Measurements from ENCODE around the gene SLC35C1. TPM values are rescaled to one million over a fixed set of nuclear protein-coding genes. Genes with fewer than 3 reads are reported as not detected.
A peak's percentile ranks its signal among the peaks of the same experiment; 100 is the strongest.

Gene SLC35C1
- total and polyA plus RNA-seq, 9 of the 15 experiments (the other 6 are each of a cell fraction or from before 2014, with no cell fraction given) = 0.65 to 13.1 (median 2.4) TPM

GRCh38 chr11:45847911-45848316 lies 43.0 kb downstream of the SLC35C1 start (continued):
- no peak for TF ChIP-seq NKRF (IDR thresholded peaks at IDR 0.05; ENCODE audit: borderline replicate concordance)
- TF ChIP-seq PML (IDR thresholded peaks at IDR 0.05; ENCODE audit: low read length) = 0 out of 2 replicates have a peak, but pooled peaks have one; percentile 4
- peak; percentile 74; the same call in 1 of the 2 replicates for TF ChIP-seq GTF2F1 (IDR thresholded peaks at IDR 0.05; ENCODE audit: low read depth, low read length)
- no peak for TF ChIP-seq FOXA1 (IDR thresholded peaks at IDR 0.05; ENCODE audit: borderline replicate concordance)
- TF ChIP-seq RBBP5 (IDR thresholded peaks at IDR 0.05; ENCODE audit: borderline replicate concordance, insufficient read depth, low read length, poor library complexity, severe bottlenecking) = peak; percentile 5
- peak; percentile 65 for TF ChIP-seq TAF1 (IDR thresholded peaks at IDR 0.05; ENCODE audit: control insufficient read depth, extremely low read depth, insufficient read depth, low read length, severe bottlenecking)
- 0 out of 2 replicates have a peak, but pooled peaks have one; percentile 2 for TF ChIP-seq NR3C1 (CRISPR knock-in tag; IDR thresholded peaks at IDR 0.05)
- TF ChIP-seq PKNOX1 (IDR thresholded peaks at IDR 0.05) = peak; percentile 53
- TF ChIP-seq TBP (optimal IDR thresholded peaks at IDR 0.05; ENCODE audit: low read depth, low read length) = peak; percentile 50
- peak; percentile 88 for TF ChIP-seq HNRNPLL (IDR thresholded peaks at IDR 0.05; ENCODE audit: low read depth, low read length, poor library complexity, severe bottlenecking)
- TF ChIP-seq DPF2 (IDR thresholded peaks at IDR 0.05) = peak; percentile 44; the same call in 1 of the 2 replicates
- 0 out of 2 replicates have a peak, but pooled peaks have one; percentile 58 for TF ChIP-seq SUPT5H (IDR thresholded peaks at IDR 0.05)
- TF ChIP-seq SMARCE1 (IDR thresholded peaks at IDR 0.05) = peak; percentile 43; the same call in 1 of the 2 replicates
- TF ChIP-seq CREM (IDR thresholded peaks at IDR 0.05; ENCODE audit: low read depth) = peak; percentile 43; the same call in 1 of the 2 replicates
- peak; percentile 76 for TF ChIP-seq POLR2AphosphoS5 (IDR thresholded peaks at IDR 0.05; ENCODE audit: control insufficient read depth, insufficient read depth, low read depth, low read length)
- TF ChIP-seq RFX5 (IDR thresholded peaks at IDR 0.05; ENCODE audit: low read depth, low read length) = no peak
- TF ChIP-seq POLR2A (conservative IDR thresholded peaks at IDR 0.05) = peak; percentile 69; the same call in 1 of the 2 replicates
- peak; percentile 5 to 83; a peak in 3 of 4 replicates for TF ChIP-seq UBTF (IDR thresholded peaks at IDR 0.05; ENCODE audit: borderline replicate concordance in 1 of 2, low read depth in 2 of 2, low read length in 2 of 2)

Data from K562 (cell line).